GM19023 (cell line): ENCODE measurements around the gene PMEPA1.
"Not testable (repeated sequence)": the region's sequence is repeated elsewhere in the genome, so short reads cannot be mapped to it uniquely, and the experiment has no call there.

Experiments
- ATAC-seq: cut with Tn5 transposase; IDR thresholded peaks from one replicate; pipeline ENCODE4 v1.9.1; 2021; ENCODE audit warnings: mild to moderate bottlenecking, moderate library complexity; ENCODE audit not compliant: unreplicated experiment

PMEPA1 gene

DNA sequence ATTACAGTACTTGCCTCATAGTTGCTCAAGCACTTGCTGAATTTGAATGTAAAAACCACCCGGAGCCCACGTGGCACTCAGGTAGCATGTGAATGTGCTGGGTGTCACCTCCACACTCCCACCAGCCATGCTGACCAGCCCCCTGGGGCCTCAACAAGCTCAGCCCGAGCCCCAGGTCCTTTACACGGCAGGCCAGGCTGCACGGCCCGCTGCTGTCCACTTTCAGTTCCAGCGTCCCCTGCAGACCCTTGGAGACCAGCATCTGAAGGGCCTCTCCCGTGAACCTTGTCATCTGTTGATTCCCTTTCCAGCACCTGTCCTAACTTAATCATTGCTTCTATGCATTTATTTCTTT, 56.3 kb downstream of the PMEPA1 start:
- ATAC-seq: no peak

DNA sequence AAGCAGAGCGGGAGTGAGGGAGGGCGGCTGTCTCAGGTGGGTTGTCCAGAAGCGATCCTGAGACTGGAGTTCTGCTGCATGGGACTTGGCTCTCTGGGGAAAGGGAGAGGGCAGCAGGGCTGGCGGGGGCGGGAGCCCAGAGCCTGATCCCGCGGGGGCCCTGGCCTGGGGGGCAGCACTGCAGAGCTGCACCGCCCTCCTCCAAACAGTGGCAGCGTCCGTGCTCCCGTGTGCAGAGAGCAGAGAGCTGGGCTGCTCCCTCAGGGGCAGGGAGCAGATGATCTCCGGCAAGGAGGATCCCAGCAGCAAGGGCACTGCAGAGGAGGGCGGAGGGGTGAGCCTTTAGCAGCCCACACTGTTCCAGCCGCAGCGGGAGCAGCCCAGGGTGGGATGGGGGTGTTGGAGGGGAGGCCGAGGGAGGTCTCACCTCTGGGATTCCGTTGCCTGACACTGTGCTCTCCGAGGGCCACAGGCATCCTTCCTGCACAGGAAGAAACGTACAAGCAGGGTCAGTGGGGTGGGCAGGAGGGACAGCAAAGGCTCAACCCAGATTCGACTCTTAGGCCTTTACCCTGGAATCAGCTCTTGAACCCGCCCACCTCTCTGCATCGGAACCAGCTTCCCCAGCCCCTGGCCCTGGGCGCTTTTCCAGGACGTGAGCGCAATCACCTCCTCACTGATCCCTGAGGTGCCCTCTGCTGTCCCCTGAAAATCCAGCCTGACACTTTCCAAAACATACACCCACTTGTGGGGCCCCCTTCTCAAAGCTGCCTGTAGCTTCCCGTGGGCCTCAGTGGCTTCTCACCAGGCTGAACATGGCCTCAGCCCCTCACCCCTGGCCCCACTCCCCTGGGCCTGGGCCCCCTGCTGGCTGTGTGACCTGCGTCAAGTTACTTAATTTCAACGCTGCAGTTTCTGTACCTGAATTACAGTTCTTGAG, 56.9 kb downstream of the PMEPA1 start:
- ATAC-seq: no peak

DNA sequence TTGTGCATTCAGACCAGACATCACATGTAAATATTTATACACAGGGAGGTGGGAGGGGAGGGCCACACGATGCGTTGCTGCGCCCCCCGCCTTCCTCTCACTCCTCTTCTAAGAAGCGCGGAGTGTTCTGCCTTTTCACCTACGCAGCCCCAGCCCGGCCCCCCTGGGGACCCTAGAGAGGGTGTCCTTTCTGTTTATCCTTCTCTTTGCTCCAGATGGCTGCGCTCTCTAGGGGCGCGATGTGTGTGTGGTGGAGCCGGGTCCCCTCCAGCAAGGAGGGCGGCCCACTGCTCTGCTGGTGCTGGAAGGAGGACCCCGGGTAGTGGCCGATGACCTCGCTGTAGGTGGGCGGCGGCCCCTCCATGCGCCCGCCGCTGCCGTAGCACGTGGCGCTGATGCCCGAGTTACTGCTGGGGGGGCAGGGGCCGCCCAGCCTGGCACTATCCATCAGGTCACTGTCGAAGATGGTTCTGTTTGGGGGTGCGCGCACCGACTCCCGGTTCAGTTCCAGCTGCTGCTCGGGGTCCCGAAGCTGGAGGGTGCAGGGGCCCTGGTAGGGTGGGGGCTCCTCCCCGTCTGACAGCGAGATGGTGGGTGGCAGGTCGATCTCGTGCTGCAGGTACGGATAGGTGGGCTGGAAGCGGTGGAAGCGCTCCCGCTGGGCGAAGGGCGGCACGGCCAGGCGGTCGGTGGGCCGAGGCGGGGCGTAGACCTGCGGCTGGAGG, 57.8 kb downstream of the PMEPA1 start:
- no peak for ATAC-seq

DNA sequence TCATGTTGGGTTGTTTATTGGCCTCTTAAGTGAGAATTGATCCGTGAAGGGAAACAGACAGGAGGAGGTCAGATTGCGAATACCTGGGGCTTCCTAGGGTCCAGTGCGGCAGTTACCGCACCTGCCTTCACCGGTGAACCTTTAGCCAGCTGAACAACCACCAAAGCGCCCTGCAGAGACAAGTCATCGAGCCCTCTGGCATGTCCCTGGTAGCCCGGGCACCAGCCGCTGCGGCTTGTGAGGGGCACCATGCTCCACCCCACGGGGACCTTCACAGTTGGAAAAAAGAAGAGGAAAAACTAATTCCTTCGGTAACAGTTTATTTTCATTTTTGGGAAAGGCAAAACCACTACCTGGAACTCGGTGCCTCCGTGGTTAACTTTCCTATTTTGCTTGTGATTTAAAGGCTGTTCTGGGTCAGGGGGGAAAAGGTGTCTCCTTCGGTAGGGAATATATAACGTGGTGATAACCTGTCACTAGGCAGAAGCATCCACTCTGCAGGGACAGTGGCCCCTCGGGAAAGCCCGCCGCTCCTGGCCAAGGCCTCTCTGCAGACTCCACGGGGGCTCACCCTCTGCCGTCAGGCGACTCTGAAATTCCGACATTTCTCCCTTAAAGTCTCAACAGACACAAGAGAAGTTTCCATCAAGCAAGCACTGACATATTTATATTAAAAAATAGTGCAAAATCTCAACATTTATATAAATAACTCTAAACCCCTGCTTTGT, 58.9 kb downstream of the PMEPA1 start:
- ATAC-seq: no peak

DNA sequence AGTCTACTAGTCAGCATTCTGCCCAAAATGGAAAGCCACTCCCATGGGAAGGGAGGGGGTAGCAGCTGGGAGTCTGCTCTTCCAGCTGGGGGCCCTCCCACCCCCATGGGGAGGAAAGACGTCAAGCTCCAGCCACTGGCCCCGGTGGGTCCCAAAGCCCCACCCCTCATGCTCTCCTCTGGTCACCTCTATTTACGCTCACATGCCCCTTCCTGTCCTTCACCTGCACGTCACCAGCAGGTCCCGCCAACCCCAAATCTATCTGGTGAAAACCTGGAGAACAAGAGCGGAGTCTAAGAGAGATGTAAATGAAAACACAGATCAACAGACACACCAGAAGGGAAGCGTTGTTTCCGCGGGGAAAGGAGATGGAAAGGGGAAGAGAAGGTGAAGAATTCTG, 59.5 kb downstream of the PMEPA1 start:
- ATAC-seq: no peak

DNA sequence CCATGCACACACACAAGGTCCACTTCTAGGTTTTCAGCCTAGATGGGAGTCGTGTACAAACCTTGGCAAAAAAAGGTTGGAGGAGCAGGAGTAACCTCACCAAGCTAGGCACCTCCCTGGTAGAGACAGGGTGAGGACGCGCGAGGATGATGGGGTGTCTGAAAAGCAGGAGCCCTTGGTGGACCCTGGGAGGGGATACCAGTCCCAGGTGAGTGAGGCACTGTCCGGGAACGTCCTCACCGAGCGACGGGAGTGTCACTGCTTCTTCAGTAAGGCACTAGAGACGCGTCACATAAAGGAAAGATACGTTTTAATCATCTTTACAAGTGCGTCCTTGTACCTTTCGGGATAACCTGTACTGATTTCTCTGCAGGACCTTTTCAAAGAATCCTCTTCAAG, 60.2 kb downstream of the PMEPA1 start:
- ATAC-seq: no peak

DNA sequence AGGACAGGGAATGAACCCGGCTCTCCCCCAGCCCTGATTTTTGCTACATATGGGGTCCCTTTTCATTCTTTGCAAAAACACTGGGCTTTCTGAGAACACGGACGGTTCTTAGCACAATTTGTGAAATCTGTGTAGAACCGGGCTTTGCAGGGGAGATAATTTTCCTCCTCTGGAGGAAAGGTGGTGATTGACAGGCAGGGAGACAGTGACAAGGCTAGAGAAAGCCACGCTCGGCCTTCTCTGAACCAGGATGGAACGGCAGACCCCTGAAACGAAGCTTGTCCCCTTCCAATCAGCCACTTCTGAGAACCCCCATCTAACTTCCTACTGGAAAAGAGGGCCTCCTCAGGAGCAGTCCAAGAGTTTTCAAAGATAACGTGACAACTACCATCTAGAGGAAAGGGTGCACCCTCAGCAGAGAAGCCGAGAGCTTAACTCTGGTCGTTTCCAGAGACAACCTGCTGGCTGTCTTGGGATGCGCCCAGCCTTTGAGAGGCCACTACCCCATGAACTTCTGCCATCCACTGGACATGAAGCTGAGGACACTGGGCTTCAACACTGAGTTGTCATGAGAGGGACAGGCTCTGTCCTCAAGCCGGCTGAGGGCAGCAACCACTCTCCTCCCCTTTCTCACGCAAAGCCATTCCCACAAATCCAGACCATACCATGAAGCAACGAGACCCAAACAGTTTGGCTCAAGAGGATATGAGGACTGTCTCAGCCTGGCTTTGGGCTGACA, 60.8 kb downstream of the PMEPA1 start:
- no peak for ATAC-seq

DNA sequence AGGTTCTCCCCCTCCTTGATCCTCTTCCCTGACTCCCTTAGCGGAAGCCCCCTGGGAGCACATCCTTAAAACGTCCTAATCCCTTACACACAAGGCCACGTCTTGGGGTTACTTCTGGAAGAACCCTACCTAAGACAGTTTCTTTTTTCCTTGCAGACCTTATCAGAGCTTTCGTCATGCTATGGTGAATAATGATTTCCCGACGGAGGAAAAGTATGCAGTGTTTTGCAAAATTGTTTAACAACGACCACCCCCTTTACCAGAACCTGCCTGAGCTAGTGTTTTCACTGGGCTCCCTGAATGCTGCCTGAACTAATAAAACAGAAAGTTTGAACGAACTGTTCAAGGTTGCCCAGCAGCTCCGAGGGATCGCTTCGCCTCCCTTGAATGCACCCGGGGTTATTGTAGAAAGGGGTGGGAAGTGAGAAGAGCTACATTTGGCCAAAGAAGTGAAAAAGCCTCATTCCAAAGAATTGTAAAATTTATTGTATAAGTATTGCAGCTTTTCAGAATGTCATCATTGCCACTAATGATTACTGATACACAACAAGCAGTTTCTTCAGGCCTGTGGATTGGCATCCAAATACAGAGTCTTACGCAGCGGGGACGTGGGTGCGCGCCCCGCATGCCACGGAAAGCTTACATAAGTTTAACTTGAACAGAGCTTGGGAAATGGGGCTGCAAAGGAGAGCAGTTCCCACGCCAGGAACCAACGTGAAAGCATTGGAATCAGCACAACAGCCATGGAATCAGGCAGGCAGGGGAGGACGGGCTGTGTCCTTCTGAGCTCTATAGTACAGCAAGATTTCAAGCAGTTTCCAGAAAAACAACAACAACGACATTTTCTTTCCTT, 61.7 kb downstream of the PMEPA1 start:
- no peak for ATAC-seq

DNA sequence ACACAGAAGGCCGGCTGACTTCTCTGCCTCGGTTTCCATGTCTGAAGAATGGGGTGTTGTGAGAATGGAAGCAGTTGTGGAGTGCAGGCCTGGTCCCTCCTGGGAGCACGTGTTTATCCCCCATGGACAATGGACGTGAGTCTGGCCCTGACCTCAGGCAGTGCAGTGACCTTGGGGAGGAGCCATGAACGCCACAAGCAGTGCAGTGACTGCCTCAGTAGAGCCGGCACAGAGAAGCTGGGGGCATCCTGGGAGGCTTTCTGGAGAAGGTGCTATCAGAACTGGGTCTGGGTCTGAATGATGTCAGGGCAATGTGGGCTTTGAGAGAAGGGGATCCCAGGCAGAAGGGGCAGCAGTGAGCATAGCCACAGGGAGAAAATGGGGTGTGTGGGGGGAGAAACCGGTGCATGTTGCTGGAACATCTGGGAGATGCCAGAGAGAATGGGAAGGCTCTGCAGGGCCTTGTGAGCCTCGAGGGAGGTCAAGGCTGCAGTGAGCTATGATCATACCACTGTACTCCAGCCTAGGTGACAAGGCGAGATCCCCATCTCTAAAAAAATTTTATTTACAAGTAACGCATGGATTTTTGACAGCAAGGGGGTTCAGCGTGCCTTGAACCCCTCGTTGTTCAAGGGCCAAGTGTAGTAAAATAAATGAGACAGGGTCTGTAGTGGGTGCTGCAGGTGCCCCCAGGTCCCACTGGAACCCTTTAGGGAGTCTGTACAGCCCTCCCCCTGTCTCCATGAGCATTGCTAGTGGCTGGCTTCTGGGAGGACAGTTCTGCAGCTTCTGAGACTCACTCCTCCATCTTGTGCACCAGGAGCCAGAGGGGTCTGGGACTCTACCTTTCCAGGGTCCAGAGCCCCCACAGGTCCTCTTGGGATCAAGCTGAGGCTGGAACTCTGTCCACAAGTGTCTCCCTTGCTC, 62.5 kb downstream of the PMEPA1 start:
- no peak for ATAC-seq

DNA sequence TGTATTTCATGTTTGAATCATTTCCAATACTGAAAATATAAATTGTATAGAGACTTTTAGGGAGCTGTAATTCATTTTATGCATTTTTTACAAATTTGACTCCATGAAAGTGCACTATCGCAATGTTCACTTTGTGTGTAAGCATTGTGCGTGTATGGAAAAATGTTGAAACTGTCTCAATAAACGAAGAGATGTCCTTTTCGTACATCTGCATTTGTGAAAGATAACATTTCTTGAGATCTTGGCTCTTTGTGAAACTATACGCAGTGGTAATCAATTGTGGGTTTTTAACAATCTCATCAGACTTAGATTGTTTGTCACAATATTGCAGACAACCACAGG, 70.9 kb downstream of the PMEPA1 start:
- no peak for ATAC-seq

DNA sequence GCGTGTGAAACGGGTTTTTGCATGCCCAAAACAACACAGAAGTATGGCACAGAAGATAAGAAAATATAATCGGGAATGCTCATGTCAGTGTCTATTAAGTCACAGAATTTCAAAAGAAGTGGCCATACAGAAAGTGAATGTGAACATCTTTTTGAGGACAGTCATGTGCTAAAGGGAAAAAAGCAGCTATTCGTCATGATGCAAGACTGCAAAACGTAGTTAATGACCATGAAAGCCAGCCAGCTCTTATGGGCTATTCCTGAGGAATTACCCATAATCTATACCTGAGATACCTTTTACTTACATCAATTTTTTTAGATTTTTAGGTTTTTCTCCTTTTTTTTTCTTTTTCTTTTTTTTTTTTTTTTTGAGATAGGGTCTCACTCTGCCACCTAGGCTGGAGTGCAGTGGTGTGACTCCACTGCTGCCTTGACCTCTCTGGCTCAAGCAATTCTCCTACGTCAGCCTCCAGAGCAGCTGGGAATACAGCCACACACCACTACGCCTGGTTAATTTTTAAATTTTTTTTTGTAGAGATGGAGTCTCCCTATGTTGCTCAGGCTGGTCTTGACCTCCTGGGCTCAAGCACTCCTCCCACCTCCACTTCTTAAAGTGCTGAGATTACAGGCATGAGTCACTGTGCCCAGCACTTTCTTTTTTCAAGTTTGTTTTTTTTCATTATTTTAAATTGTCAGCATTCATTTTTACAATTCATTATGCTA, 71.5 kb downstream of the PMEPA1 start:
- no peak for ATAC-seq

DNA sequence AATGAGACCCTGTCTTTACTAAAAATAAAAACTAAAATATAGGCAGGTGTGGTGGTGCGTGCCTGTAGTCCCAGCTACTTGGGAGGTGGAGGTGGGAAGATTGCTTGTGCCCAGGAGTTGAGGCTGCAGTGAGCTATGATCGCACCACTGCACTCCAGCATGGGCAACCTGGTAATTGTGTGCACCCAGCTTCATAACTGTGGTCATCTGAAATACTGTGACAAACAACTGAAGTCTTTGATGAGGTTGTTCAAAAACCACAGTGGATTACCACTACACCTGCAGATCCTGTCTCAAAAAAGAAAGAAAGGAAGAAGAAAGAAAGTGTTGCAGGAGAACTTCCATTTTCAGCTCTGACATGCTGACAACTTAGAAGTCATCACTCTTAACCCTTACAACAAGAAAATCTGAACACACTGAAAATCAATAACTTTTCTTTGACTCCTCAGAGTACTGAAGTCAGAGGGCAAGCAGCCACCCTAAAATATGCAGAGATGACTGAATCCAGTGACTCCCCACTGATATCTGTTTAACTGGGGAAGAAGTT, 75.8 kb downstream of the PMEPA1 start:
- ATAC-seq: no peak

DNA sequence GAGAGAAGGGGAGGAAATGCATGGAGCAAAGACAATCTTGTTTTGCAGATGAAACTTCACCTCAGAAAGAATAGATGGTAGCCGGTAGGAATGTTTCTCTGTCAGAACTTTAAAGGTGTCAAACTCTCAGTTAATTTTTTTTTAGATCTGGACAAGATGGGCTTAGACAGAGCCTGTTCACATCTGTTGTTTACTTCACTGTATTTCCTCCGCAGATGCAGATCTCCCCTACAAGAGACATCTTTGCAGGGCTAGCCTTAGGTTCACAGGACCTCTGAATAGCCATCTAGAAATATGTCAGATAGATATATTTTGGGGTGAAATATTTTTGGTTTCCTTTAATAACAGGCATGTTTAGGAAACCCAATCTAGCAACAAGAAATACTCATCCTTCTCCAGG, 77.5 kb downstream of the PMEPA1 start:
- no peak for ATAC-seq

DNA sequence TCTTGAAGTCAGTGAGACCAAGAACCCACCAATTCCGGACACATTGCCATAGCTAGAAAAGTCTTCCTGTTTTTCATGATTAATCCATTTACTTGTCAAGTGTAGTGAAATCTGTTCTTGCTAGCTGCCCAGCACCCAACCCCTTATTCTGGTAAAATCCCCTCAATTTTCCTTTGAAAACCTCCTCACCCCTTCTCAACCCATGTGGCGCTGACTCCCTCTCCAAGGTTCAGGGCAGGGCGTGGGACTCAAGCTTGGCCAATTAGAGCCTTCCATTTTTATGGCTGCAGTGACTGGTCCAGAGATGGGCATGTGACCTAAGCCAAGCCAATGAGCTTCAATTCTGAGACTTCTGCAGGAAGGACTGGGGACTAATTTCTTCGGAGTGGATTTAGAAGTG, 79.8 kb downstream of the PMEPA1 start:
- no peak for ATAC-seq

DNA sequence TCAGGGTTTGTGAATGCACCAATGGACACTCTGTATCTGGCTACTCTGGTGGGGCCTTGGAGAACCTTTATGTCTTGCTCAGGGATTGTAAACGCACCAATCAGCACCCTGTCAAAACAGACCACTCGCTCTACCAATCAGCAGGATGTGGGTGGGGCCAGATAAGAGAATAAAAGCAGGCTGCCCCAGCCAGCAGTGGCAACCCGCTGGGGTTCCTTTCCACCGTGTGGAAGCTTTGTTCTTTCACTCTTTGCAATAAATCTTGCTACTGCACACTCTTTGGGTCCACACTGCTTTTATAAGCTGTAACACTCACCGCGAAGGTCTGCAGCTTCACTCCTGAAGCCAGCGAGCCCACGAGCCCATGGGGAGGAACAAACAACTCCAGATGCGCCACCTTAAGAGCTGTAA, 80.3 kb downstream of the PMEPA1 start:
- not testable (repeated sequence) for ATAC-seq

DNA sequence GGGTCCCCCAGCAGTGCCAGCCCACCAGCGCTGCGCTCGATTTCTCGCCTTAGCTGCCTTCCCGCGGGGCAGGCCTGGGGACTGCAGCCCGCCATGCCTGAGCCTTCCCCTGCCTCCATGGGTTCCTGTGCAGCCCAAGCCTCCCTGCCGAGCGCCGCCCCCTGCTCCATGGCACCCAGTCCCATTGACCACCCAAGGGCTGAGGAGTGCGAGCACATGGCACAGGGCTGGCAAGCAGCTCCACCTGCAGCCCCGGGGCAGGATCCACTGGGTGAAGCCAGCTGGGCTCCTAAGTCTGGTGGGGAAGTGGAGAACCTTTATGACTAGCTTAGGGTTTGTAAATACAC, 80.9 kb downstream of the PMEPA1 start:
- ATAC-seq: not testable (repeated sequence)

DNA sequence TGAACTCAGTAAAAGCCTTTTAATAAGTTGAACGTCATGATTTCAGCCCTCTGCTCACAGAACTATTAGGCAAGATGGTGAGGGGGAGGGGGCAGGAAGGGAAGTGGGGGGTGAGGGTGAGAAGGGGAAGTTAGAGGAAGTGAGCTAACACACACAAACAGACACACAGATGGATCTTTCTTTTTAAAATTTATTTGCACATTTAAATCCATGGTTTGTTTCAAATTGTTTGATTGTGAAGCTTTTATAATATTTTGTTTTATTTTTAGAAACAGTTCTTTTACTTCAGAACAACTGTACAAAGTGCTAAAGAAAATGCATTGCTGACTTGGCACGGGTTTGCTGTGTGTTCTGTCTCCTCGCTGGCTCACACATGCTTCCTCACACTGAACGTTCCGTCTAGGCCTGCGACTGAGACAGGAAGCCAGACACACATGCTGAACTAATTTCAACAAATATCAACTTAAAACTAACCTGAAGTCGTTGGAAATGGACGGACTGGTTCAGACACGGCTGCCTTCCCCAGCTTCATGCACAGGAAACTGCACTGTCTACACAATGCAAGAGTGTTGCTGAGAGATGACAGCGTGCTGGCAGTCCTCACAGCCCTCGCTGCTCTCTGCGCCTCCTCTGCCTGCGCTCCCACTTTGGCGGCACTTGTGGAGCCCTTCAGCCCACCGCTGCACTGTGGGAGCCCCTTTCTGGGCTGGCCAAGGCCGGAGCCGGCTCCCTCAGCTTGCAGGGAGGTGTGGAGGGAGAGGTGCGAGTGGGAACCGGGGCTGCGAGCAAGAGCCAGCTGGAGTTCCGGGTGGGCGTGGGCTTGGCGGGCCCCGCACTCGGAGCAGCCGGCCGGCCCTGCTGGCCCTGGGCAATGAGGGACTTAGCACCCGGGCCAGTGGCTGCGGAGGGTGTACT, 81.5 kb downstream of the PMEPA1 start:
- ATAC-seq: no peak
